ENCODE data around the gene B4GALNT2.

Gene B4GALNT2

GRCh38 chr17:49213399-49213798, 80.8 kb downstream of the B4GALNT2 start:
- POLR2A ChIA-PET (ENCODE audit: low non-redundant PET): no interaction called here
- no peak for DNase-seq (ENCODE audit: low spot score)
- TF ChIP-seq, protein P1, sequence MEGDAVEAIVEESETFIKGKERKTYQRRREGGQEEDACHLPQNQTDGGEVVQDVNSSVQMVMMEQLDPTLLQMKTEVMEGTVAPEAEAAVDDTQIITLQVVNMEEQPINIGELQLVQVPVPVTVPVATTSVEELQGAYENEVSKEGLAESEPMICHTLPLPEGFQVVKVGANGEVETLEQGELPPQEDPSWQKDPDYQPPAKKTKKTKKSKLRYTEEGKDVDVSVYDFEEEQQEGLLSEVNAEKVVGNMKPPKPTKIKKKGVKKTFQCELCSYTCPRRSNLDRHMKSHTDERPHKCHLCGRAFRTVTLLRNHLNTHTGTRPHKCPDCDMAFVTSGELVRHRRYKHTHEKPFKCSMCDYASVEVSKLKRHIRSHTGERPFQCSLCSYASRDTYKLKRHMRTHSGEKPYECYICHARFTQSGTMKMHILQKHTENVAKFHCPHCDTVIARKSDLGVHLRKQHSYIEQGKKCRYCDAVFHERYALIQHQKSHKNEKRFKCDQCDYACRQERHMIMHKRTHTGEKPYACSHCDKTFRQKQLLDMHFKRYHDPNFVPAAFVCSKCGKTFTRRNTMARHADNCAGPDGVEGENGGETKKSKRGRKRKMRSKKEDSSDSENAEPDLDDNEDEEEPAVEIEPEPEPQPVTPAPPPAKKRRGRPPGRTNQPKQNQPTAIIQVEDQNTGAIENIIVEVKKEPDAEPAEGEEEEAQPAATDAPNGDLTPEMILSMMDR (conservative IDR thresholded peaks at IDR 0.05; ENCODE audit: low read depth): no peak
- CTCF ChIA-PET: interaction anchor here (1.1 kb wide), 1 partner anchor 15 kb away, joined by 3 read pairs; no protein-coding TSS in a partner anchor
- H3K27ac ChIP-seq: no peak overlapping the region

- no peak overlapping the region for H3K27ac ChIP-seq
- ChIA-PET CTCF (interaction anchor here (0.6 to 0.7 kb wide), 2 partner anchors 241 to 1268 kb away, joined by 3 read pairs; no protein-coding TSS in a partner anchor), POLR2A (ENCODE audit: low non-redundant PET) (no interaction called here)
- DNase-seq (ENCODE audit: low spot score): no peak
- TF ChIP-seq, protein P1 (conservative IDR thresholded peaks at IDR 0.05; ENCODE audit: low read depth): no peak
These were observed 81.3 kb downstream of the B4GALNT2 start for GRCh38 chr17:49213847-49214246.

DNA sequence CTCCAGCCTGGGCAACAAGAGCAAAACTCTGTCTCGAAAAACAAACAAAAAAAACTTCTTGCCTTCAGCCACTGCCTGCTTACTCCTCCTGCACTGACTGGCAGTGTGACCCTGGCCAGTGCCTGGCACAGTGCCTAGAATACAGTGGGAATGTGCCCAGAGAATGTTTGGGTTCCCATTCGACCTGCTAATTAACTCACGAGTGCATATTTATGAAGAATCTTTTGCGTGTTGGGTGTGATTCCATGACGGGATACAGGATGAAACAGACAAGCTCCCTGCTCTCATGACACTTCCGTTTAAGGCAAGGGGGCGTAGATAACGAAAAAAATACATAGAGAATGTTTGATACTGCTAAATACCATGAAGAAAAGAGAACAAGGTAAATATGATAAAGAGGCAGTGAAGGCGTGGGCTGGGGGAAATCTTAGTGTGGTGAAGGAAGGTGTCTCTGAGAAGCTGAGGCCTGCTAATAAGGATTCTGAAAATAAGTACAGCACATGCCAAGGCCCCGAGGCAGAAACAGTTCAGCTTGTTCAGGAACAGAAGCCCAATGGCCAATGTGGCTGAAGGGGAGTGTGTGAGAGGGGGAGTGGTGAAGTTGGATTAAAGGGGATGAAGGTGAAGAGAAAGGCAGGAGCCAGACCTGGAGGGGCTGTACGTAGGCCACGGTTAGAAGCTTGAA, 82.2 kb downstream of the B4GALNT2 start:
- ChIA-PET CTCF (interaction anchor here (0.5 to 1.5 kb wide), 5 partner anchors 9 to 1269 kb away, joined by 3 to 5 read pairs (median 4); no protein-coding TSS in a partner anchor), POLR2A (ENCODE audit: low non-redundant PET) (no interaction called here)
- TF ChIP-seq, protein P1 (conservative IDR thresholded peaks at IDR 0.05; ENCODE audit: low read depth): no peak
- H3K27ac ChIP-seq: no peak overlapping the region
- DNase-seq (ENCODE audit: low spot score): no peak

DNA sequence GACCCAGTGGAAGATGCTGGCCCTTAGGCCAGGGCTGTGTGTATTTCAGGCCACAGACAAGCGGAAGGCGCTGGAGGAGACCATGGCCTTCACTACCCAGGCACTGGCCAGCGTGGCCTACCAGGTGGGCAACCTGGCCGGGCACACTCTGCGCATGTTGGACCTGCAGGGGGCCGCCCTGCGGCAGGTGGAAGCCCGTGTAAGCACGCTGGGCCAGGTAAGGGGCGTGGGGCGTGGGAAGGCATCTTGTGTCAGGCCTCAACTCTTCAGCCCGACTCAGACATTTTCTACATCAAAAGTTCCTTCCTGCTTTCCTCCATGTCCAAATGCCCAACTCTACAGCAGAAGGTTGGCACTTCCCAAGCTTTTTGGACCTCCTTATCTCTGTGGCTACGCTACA, 83.9 kb downstream of the B4GALNT2 start:
- no peak for DNase-seq (ENCODE audit: low spot score)
- POLR2A ChIA-PET (ENCODE audit: low non-redundant PET): no interaction called here
- H3K27ac ChIP-seq: no peak overlapping the region
- CTCF ChIA-PET: no interaction called here
- TF ChIP-seq, protein P1 (conservative IDR thresholded peaks at IDR 0.05; ENCODE audit: low read depth): no peak

- CTCF ChIA-PET: interaction anchor here (0.6 kb wide), 1 partner anchor 462 kb away, joined by 3 read pairs; no protein-coding TSS in a partner anchor
- H3K27ac ChIP-seq: no peak overlapping the region
- TF ChIP-seq, protein P1 (conservative IDR thresholded peaks at IDR 0.05; ENCODE audit: low read depth): no peak
- POLR2A ChIA-PET (ENCODE audit: low non-redundant PET): no interaction called here
- no peak for DNase-seq (ENCODE audit: low spot score)
These were observed 84.5 kb downstream of the B4GALNT2 start for GRCh38 chr17:49216953-49217650.

- H3K27ac ChIP-seq: no peak overlapping the region
- ChIA-PET POLR2A (ENCODE audit: low non-redundant PET) (no interaction called here), CTCF (interaction anchor here (0.6 kb wide), 2 partner anchors 297 to 461 kb away, joined by 3 read pairs; no protein-coding TSS in a partner anchor)
- no peak for DNase-seq (ENCODE audit: low spot score)
- TF ChIP-seq, protein P1 (conservative IDR thresholded peaks at IDR 0.05; ENCODE audit: low read depth): no peak
These were observed 85.3 kb downstream of the B4GALNT2 start for GRCh38 chr17:49217651-49218413.
